OCI-LY3 (cell line): ENCODE measurements around the gene ZNF618.

Source experiments
- CTCF ChIP-seq: fragments of 200-600, 300-600 bp; sonication (generic); IDR thresholded peaks from 2 replicates; pipeline ENCODE4 v1.5.1; 2014; ENCODE audit warnings: antibody characterized with exemption, low read length, low read depth
- EZH2phosphoT487 ChIP-seq: fragments of 200-600 bp; shearing (Covaris generic); IDR thresholded peaks from 2 replicates; pipeline ENCODE4 v1.6.1; 2018; ENCODE audit warnings: antibody characterized with exemption, mixed run types, low read depth

DNA sequence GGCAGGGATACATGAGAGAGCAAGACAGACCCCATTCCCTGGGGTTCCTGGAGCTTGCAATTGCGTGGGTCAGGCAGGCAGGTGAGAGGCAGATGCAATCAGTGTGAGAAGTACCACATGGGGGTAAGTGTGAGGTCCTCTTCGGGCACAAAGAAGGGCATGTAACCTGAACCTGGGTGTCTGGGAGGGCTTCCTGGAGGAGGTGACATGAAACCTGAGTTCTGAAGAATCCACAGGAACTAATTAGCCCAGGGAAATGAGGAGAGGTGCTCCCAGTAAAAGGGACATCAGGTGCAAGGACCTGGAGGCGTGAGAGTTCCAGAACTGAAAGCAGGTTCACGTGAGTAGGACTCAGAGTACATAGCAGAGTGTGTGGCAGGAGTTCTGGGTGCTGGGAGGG, 199.5 kb downstream of the ZNF618 start:
- TF ChIP-seq CTCF (no peak), EZH2phosphoT487 (no peak)
